GM12878 (cell line): Measurements from ENCODE around the gene SUGCT. TPM values are rescaled to one million over a fixed set of nuclear protein-coding genes. Genes with fewer than 3 reads are reported as not detected.

Experiments
- LARP7 ChIP-seq: fragments of 450-650 bp; IDR thresholded peaks from 2 replicates; pipeline ENCODE4 v1.6.1; 2017; ENCODE audit warnings: mild to moderate bottlenecking
- MYB ChIP-seq: fragments of 150-350 bp; IDR thresholded peaks from 2 replicates; pipeline ENCODE4 v1.6.1; 2014; ENCODE audit warnings: mild to moderate bottlenecking, low read depth, low read length, borderline replicate concordance
- MYC ChIP-seq: IDR thresholded peaks from 2 replicates; pipeline ENCODE4 v1.6.1; 2011; ENCODE audit warnings: mild to moderate bottlenecking, low read length, moderate library complexity, inconsistent platforms; ENCODE audit not compliant: insufficient read depth, insufficient replicate concordance, insufficient read length, severe bottlenecking
- NR2C1 ChIP-seq: fragments of 450-650 bp; IDR thresholded peaks from 2 replicates; pipeline ENCODE4 v1.6.1; 2017; ENCODE audit warnings: antibody characterized with exemption, mild to moderate bottlenecking, moderate library complexity
- SMAD5 ChIP-seq: IDR thresholded peaks from 2 replicates; pipeline ENCODE4 v1.6.1; 2016; ENCODE audit warnings: antibody characterized with exemption, low read depth
- TBL1XR1 ChIP-seq: IDR thresholded peaks from 2 replicates; pipeline ENCODE4 v1.6.1; 2012; ENCODE audit warnings: low read depth, low read length, improper control_type of control experiment
- ZNF217 ChIP-seq: fragments of 450-650 bp; IDR thresholded peaks from 2 replicates; pipeline ENCODE4 v1.6.1; 2017; ENCODE audit warnings: antibody characterized with exemption, mild to moderate bottlenecking
- ZSCAN29 ChIP-seq: fragments of 450-650 bp; IDR thresholded peaks from 2 replicates; pipeline ENCODE4 v1.6.1; 2017; ENCODE audit warnings: mild to moderate bottlenecking, moderate library complexity
- polyA plus RNA-seq, 11 experiments: library from polyadenylated mRNA; depleted of rRNA in 4 of 11; unstranded in 6 of 11; stranded (reverse) in 5 of 11; fragments of >200 nt; fragmentation: Nextera tagmentation in 4 of 11; fragmentation: Illumina TruSeq in 1 of 11; extraction: Ambion mirVana in 4 of 11; extraction: Trizol in 1 of 11; gene quantifications; 1 replicate in 1 of 11; 2 replicates in 10 of 11; pipeline versions ENCODE4 v1.2.1 to v1.2.3, GENCODE V29; 2011 to 2016; ENCODE audit warnings: inconsistent platforms in 2 of 11, missing spikeins in 2 of 11, low read depth in 1 of 11
- total RNA-seq, 4 experiments: library from RNA; depleted of rRNA in 3 of 4; stranded (reverse); fragments of >200 nt in 3 of 4; fragmentation: Illumina TruSeq in 1 of 4; extraction: Trizol in 1 of 4; gene quantifications; 2 replicates each; pipeline versions ENCODE4 v1.2.1 to v1.2.3, GENCODE V29; 2013 to 2021
- TF ChIP-seq, protein P1 (sequence below): fragments of 450-650 bp; IDR thresholded peaks from 2 replicates; pipeline ENCODE4 v1.6.1; 2017; ENCODE audit warnings: mild to moderate bottlenecking, moderate library complexity
- TF ChIP-seq, protein P2 (sequence below): IDR thresholded peaks from 2 replicates; pipeline ENCODE4 v1.6.1; 2012; ENCODE audit warnings: low read depth, low read length, improper control_type of control experiment
- TF ChIP-seq, protein P3 (sequence below): IDR thresholded peaks from 2 replicates; pipeline ENCODE4 v1.6.1; 2012; ENCODE audit warnings: improper control_type of control experiment, low read depth, low read length; ENCODE audit not compliant: insufficient replicate concordance

SUGCT gene
- total and polyA plus RNA-seq, 10 of the 15 experiments (the other 5 are each of a cell fraction or from before 2014, with no cell fraction given), result 0.08 to 1.2 (median 0.67) TPM; not detected in 1

DNA sequence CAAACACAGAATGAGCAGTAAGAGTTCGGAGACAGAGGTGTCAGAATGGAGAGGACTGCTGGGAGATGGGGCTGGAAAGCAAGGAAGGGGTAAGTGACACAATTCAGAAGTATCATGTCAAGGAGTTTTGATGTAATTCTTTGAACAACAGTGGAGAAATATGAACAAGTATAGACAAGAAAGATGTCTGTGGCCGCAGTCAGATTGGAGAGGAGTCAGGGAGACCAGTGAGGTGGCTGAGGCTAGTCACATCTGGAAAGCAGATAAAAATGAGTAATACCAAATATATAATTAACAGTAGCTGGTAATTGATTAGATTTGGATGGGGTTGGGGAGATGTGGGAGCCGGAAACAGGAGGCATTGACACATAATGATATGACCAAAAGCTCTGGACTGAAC, 540.9 kb downstream of the SUGCT start (continued):
- TF ChIP-seq, protein P1, sequence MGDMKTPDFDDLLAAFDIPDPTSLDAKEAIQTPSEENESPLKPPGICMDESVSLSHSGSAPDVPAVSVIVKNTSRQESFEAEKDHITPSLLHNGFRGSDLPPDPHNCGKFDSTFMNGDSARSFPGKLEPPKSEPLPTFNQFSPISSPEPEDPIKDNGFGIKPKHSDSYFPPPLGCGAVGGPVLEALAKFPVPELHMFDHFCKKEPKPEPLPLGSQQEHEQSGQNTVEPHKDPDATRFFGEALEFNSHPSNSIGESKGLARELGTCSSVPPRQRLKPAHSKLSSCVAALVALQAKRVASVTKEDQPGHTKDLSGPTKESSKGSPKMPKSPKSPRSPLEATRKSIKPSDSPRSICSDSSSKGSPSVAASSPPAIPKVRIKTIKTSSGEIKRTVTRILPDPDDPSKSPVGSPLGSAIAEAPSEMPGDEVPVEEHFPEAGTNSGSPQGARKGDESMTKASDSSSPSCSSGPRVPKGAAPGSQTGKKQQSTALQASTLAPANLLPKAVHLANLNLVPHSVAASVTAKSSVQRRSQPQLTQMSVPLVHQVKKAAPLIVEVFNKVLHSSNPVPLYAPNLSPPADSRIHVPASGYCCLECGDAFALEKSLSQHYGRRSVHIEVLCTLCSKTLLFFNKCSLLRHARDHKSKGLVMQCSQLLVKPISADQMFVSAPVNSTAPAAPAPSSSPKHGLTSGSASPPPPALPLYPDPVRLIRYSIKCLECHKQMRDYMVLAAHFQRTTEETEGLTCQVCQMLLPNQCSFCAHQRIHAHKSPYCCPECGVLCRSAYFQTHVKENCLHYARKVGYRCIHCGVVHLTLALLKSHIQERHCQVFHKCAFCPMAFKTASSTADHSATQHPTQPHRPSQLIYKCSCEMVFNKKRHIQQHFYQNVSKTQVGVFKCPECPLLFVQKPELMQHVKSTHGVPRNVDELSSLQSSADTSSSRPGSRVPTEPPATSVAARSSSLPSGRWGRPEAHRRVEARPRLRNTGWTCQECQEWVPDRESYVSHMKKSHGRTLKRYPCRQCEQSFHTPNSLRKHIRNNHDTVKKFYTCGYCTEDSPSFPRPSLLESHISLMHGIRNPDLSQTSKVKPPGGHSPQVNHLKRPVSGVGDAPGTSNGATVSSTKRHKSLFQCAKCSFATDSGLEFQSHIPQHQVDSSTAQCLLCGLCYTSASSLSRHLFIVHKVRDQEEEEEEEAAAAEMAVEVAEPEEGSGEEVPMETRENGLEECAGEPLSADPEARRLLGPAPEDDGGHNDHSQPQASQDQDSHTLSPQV, result no peak
- no peak for TF ChIP-seq LARP7
- TF ChIP-seq NR2C1, result no peak
- TF ChIP-seq, protein P2, sequence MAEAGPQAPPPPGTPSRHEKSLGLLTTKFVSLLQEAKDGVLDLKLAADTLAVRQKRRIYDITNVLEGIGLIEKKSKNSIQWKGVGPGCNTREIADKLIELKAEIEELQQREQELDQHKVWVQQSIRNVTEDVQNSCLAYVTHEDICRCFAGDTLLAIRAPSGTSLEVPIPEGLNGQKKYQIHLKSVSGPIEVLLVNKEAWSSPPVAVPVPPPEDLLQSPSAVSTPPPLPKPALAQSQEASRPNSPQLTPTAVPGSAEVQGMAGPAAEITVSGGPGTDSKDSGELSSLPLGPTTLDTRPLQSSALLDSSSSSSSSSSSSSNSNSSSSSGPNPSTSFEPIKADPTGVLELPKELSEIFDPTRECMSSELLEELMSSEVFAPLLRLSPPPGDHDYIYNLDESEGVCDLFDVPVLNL, result no peak
- TF ChIP-seq ZSCAN29, result no peak
- no peak for TF ChIP-seq TBL1XR1
- TF ChIP-seq, protein P3, sequence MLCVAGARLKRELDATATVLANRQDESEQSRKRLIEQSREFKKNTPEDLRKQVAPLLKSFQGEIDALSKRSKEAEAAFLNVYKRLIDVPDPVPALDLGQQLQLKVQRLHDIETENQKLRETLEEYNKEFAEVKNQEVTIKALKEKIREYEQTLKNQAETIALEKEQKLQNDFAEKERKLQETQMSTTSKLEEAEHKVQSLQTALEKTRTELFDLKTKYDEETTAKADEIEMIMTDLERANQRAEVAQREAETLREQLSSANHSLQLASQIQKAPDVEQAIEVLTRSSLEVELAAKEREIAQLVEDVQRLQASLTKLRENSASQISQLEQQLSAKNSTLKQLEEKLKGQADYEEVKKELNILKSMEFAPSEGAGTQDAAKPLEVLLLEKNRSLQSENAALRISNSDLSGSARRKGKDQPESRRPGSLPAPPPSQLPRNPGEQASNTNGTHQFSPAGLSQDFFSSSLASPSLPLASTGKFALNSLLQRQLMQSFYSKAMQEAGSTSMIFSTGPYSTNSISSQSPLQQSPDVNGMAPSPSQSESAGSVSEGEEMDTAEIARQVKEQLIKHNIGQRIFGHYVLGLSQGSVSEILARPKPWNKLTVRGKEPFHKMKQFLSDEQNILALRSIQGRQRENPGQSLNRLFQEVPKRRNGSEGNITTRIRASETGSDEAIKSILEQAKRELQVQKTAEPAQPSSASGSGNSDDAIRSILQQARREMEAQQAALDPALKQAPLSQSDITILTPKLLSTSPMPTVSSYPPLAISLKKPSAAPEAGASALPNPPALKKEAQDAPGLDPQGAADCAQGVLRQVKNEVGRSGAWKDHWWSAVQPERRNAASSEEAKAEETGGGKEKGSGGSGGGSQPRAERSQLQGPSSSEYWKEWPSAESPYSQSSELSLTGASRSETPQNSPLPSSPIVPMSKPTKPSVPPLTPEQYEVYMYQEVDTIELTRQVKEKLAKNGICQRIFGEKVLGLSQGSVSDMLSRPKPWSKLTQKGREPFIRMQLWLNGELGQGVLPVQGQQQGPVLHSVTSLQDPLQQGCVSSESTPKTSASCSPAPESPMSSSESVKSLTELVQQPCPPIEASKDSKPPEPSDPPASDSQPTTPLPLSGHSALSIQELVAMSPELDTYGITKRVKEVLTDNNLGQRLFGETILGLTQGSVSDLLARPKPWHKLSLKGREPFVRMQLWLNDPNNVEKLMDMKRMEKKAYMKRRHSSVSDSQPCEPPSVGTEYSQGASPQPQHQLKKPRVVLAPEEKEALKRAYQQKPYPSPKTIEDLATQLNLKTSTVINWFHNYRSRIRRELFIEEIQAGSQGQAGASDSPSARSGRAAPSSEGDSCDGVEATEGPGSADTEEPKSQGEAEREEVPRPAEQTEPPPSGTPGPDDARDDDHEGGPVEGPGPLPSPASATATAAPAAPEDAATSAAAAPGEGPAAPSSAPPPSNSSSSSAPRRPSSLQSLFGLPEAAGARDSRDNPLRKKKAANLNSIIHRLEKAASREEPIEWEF, result no peak
- TF ChIP-seq MYB, result no peak
- no peak for TF ChIP-seq ZNF217
- no peak for TF ChIP-seq MYC
- no peak for TF ChIP-seq SMAD5
